Measurements from ENCODE around the gene RAB42. TPM values are rescaled to one million over a fixed set of nuclear protein-coding genes. Genes with fewer than 3 reads are reported as not detected.
"Not testable (repeated sequence)": the region's sequence is repeated elsewhere in the genome, so short reads cannot be mapped to it uniquely, and the experiment has no call there.

The RAB42 gene
- total and polyA plus RNA-seq, 4 experiments from 2014 or later: 0.38 to 1.3 TPM; not detected in 2

DNA sequence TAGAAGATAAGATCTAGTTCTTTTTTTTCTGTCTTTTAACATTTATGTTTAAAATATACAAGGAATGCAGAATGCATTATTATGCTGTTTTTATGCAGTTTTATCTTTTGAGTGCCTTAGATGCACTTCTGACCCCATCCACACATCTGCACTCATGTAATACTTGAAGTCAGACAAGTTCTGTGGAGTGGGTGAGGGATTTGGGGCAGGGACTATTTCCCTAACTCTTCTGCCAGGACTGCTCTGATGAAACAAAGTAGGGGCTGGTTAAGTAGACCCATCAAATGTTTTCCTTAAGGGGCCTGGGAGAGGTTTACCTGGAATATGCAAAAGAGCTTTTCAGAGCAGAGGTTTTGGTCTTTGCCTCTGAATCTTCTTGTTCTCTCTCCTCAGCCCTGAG is 27.8 kb upstream of the RAB42 start:
- ChIA-PET CTCF (ENCODE audit: partially characterized antibody) (interaction anchor here (1.4 kb wide), 1 partner anchor 17 kb away, joined by 3 read pairs; no protein-coding TSS in a partner anchor), POLR2A (ENCODE audit: partially characterized antibody) (interaction anchor here (0.8 to 10.4 kb wide), 2 partner anchors 11 to 16 kb away, joined by 3 to 80 read pairs; partner anchors contain the start of gene TRNAU1AP)
- Histone ChIP-seq H3K9me3 (ENCODE audit: control insufficient read depth in 1 of 2, low read length in 2 of 2) (no peaks in the 10 kb centered on the region), H3K4me1 (ENCODE audit: insufficient read depth, low read length) (no peaks in the 10 kb centered on the region), H3K4me3 (ENCODE audit: low read length in 2 of 2) (no peak overlapping the region), H3K36me3 (ENCODE audit: insufficient read depth, low read length) (peaks cover 59% of the 10 kb centered on the region), H3K27ac (ENCODE audit: low read depth, low read length) (no peak overlapping the region), H3K27me3 (ENCODE audit: insufficient read depth, low read length) (no peaks in the 10 kb centered on the region)
- no peak for DNase-seq
- Mint-ChIP-seq H3K9me3 (no peaks in the 10 kb centered on the region), H3K36me3 (peaks cover 37 to 64% of the 10 kb centered on the region in 2 donors), H3K27ac (peak overlapping the region in 2 of 7 donors; percentile 19 to 59), H3K4me1 (peaks cover 0 to 8% (median under 1%) of the 10 kb centered on the region in 4 donors), H3K27me3 (no peaks in the 10 kb centered on the region), H3K4me3 (no peak overlapping the region)
- intact Hi-C loops (cut with micrococcal nuclease): no loop called here

DNA sequence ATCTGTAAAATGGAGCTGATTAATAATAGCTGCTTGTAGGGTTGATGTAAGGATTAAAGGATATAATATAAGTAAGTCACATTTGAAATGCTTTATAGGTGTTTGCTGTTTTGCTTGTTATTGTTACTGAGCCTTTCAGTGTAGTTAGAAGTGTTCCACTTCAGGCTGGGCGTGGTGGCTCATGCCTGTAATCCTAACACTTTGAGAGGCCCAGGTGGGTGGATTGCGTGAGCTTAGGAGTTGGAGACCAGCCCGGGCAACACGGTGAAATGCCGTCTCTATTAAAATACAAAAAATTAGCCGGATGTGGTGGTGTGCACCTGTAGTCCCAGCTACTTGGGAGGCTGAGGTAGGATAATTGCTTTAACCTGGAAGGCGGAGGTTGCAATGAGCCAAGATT is 27.0 kb upstream of the RAB42 start:
- ChIA-PET POLR2A (ENCODE audit: partially characterized antibody) (interaction anchor here (0.6 to 10.4 kb wide), 2 partner anchors 15 to 210 kb away, joined by 3 to 80 read pairs; no protein-coding TSS in a partner anchor), CTCF (ENCODE audit: partially characterized antibody) (interaction anchor here (1.4 kb wide), 1 partner anchor 17 kb away, joined by 3 read pairs; no protein-coding TSS in a partner anchor)
- Histone ChIP-seq H3K27ac (ENCODE audit: low read depth, low read length) (no peak overlapping the region), H3K27me3 (ENCODE audit: insufficient read depth, low read length) (no peaks in the 10 kb centered on the region), H3K4me1 (ENCODE audit: insufficient read depth, low read length) (no peaks in the 10 kb centered on the region), H3K4me3 (ENCODE audit: low read length in 2 of 2) (no peak overlapping the region), H3K9me3 (ENCODE audit: control insufficient read depth in 1 of 2, low read length in 2 of 2) (no peaks in the 10 kb centered on the region), H3K36me3 (ENCODE audit: insufficient read depth, low read length) (peaks cover 51% of the 10 kb centered on the region)
- Mint-ChIP-seq H3K27me3 (no peaks in the 10 kb centered on the region), H3K36me3 (peaks cover 33 to 57% of the 10 kb centered on the region in 2 donors), H3K4me3 (no peak overlapping the region), H3K27ac (peak overlapping the region in 1 of 7 donors; percentile 36), H3K4me1 (peaks cover 0 to 8% (median under 1%) of the 10 kb centered on the region in 4 donors), H3K9me3 (no peaks in the 10 kb centered on the region)
- DNase-seq: no peak
- intact Hi-C loops (cut with micrococcal nuclease): no loop called here

DNA sequence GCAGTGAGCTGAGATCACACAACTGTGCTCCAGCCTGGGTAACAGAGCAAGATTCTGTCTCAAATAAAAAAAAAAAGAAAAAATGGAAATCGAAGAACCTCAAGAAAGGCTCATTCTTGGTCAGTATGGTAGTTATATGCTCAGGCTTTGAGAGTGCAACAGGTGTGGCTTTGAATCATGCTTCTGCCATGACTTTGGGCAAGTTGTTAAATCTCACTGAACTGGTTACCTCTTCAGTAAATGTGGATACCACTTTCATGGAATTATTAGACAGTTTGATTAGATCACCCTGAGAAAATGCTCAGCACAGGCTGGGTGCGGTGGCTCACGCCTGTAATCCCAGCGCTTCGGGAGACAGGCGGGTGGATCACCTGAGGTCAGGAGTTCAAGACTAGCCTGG is 26.3 kb upstream of the RAB42 start:
- Mint-ChIP-seq H3K36me3 (peaks cover 33 to 55% of the 10 kb centered on the region in 2 donors), H3K9me3 (no peaks in the 10 kb centered on the region), H3K4me3 (no peak overlapping the region), H3K27me3 (no peaks in the 10 kb centered on the region), H3K4me1 (peaks cover 0 to 8% (median under 1%) of the 10 kb centered on the region in 4 donors), H3K27ac (no peak overlapping the region)
- Histone ChIP-seq H3K4me1 (ENCODE audit: insufficient read depth, low read length) (no peaks in the 10 kb centered on the region), H3K9me3 (ENCODE audit: control insufficient read depth in 1 of 2, low read length in 2 of 2) (no peaks in the 10 kb centered on the region), H3K36me3 (ENCODE audit: insufficient read depth, low read length) (peaks cover 45% of the 10 kb centered on the region), H3K27me3 (ENCODE audit: insufficient read depth, low read length) (no peaks in the 10 kb centered on the region), H3K27ac (ENCODE audit: low read depth, low read length) (no peak overlapping the region), H3K4me3 (ENCODE audit: low read length in 2 of 2) (no peak overlapping the region)
- DNase-seq: no peak
- POLR2A ChIA-PET (ENCODE audit: partially characterized antibody): interaction anchor here (0.6 to 10.4 kb wide), 2 partner anchors 15 to 209 kb away, joined by 3 to 80 read pairs; no protein-coding TSS in a partner anchor
- CTCF ChIA-PET (ENCODE audit: partially characterized antibody): interaction anchor here (0.6 kb wide), 1 partner anchor 57 kb away, joined by 3 read pairs; no protein-coding TSS in a partner anchor
- intact Hi-C loops (cut with micrococcal nuclease): no loop called here

DNA sequence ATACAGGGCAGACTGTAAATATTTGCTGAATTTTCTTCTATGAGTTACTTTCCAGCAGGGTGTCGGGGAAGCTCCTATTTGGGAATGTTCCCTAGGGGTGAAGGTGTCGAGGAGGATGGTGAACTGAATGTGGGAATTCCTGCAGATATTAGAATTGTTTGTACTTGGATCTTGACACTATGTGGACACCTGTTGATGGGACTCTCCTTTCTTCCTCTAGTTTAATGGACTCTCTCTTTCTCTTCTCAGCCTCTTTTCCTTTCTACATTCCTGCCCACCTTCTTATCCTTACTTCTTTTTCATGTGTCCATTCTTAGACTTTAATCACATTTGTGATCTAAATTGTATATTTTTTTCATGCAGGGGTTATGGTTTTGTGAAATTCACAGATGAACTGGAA is 25.1 kb upstream of the RAB42 start:
- H3K27ac Mint-ChIP-seq: no peak overlapping the region
- no peak overlapping the region for H3K27ac ChIP-seq (ENCODE audit: low read depth, low read length)
- ChIA-PET POLR2A (ENCODE audit: partially characterized antibody) (interaction anchor here (0.6 to 10.4 kb wide), 3 partner anchors 13 to 478 kb away, joined by 3 to 80 read pairs (median 3); no protein-coding TSS in a partner anchor), CTCF (ENCODE audit: partially characterized antibody) (no interaction called here)
- H3K9me3 ChIP-seq (ENCODE audit: control insufficient read depth in 1 of 2, low read length in 2 of 2): no peaks in the 10 kb centered on the region
- H3K27me3 ChIP-seq (ENCODE audit: insufficient read depth, low read length): no peaks in the 10 kb centered on the region
- no peak overlapping the region for H3K4me3 ChIP-seq (ENCODE audit: low read length in 2 of 2)
- intact Hi-C loops (cut with micrococcal nuclease): no loop called here
- H3K4me3 Mint-ChIP-seq: no peak overlapping the region
- no peaks in the 10 kb centered on the region for H3K9me3 Mint-ChIP-seq
- DNase-seq: no peak
- peaks cover 0 to 2% (median 0%) of the 10 kb centered on the region in 4 donors for H3K4me1 Mint-ChIP-seq
- H3K36me3 Mint-ChIP-seq: peaks cover 33 to 54% of the 10 kb centered on the region in 2 donors
- no peaks in the 10 kb centered on the region for H3K27me3 Mint-ChIP-seq
- no peaks in the 10 kb centered on the region for H3K4me1 ChIP-seq (ENCODE audit: insufficient read depth, low read length)
- peaks cover 40% of the 10 kb centered on the region for H3K36me3 ChIP-seq (ENCODE audit: insufficient read depth, low read length)

DNA sequence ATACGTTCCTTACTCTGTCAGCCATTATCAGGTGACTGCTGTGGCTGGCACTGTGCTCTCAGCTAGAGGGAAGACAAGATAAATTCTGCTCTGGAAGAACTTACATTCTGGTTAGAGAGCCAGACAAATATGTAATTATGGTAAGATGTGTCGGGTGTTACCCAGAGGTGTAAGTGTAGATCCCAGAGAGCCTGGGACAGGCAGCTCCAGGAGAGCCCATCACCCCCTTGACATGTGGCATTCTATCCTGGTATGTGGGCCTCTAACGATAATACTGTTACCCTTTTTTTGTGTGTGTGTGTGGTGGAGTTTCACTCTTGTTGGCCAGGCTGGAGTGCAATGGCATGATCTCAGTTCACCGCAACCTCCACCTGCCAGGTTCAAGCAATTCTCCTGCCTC is 20.2 kb upstream of the RAB42 start:
- Histone ChIP-seq H3K27ac (ENCODE audit: low read depth, low read length) (no peak overlapping the region), H3K4me3 (ENCODE audit: low read length in 2 of 2) (no peak overlapping the region), H3K27me3 (ENCODE audit: insufficient read depth, low read length) (no peaks in the 10 kb centered on the region), H3K9me3 (ENCODE audit: control insufficient read depth in 1 of 2, low read length in 2 of 2) (no peaks in the 10 kb centered on the region), H3K36me3 (ENCODE audit: insufficient read depth, low read length) (peaks cover 29% of the 10 kb centered on the region), H3K4me1 (ENCODE audit: insufficient read depth, low read length) (no peaks in the 10 kb centered on the region)
- Mint-ChIP-seq H3K9me3 (no peaks in the 10 kb centered on the region), H3K27ac (peak overlapping the region in 1 of 7 donors; percentile 18), H3K27me3 (no peaks in the 10 kb centered on the region), H3K4me3 (no peak overlapping the region), H3K4me1 (peaks cover 0 to 2% (median 0%) of the 10 kb centered on the region in 4 donors), H3K36me3 (peaks cover 34 to 49% of the 10 kb centered on the region in 2 donors)
- CTCF ChIA-PET (ENCODE audit: partially characterized antibody): no interaction called here
- no peak for DNase-seq
- POLR2A ChIA-PET (ENCODE audit: partially characterized antibody): interaction anchor here (1.9 to 4.9 kb wide), 2 partner anchors 9 to 19 kb away, joined by 11 to 44 read pairs; partner anchors contain the start of gene TRNAU1AP
- intact Hi-C loops (cut with micrococcal nuclease): no loop called here

DNA sequence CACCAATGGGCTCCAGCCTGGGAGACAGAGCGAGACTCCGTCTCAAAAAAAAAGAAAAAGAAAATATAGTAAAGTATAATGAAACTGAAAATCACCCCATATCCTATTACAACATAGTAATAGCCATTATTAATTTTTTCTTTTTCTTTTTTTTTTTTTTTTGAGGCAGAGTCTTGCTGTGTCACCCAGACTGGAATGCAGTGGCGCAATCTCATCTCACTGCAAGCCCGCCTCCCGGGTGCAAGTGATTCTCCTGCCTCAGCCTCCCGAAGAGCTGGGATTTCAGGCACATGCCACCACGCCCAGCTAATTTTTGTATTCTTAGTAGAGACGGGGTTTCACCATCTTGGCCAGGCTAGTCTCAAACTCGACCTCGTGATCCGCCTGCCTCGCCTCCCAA is 19.2 kb upstream of the RAB42 start:
- peaks cover 31% of the 10 kb centered on the region for H3K36me3 ChIP-seq (ENCODE audit: insufficient read depth, low read length)
- DNase-seq; H3K9me3 ChIP-seq (ENCODE audit: control insufficient read depth in 1 of 2, low read length in 2 of 2); H3K27me3 ChIP-seq (ENCODE audit: insufficient read depth, low read length); intact Hi-C loops (cut with micrococcal nuclease); H3K27ac Mint-ChIP-seq; CTCF ChIA-PET (ENCODE audit: partially characterized antibody); H3K27ac ChIP-seq (ENCODE audit: low read depth, low read length); H3K4me3 Mint-ChIP-seq; H3K4me1 ChIP-seq (ENCODE audit: insufficient read depth, low read length); H3K27me3 Mint-ChIP-seq; H3K4me1 Mint-ChIP-seq; H3K9me3 Mint-ChIP-seq; H3K4me3 ChIP-seq (ENCODE audit: low read length in 2 of 2): not testable (repeated sequence)
- POLR2A ChIA-PET (ENCODE audit: partially characterized antibody): interaction anchor here (4.9 kb wide), 1 partner anchor 8 kb away, joined by 44 read pairs; no protein-coding TSS in a partner anchor
- peaks cover 37 to 49% of the 10 kb centered on the region in 2 donors for H3K36me3 Mint-ChIP-seq

DNA sequence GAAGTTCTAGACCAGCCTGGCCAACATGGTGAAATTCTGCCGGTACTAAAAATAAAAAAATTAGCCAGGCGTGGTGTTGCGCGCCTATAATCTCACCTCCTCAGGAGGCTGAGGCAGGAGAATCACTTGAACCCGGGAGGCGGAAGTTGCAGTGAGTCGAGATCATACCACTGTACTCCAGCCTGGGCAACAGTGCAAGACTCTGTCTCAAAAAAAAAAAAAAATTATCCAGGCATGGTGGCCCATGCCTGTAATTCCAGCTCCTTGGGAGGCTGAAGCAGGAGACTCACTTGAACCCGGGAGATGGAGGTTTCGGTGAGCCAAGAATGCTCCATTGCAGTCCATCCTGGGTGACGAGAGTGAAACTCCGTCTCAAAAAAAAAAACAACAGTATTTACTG is 18.5 kb upstream of the RAB42 start:
- CTCF ChIA-PET (ENCODE audit: partially characterized antibody): no interaction called here
- H3K9me3 Mint-ChIP-seq: no peaks in the 10 kb centered on the region

More for the DNA sequence above, 18.5 kb upstream of the RAB42 start:
- intact Hi-C loops (cut with micrococcal nuclease): no loop called here
- Mint-ChIP-seq H3K36me3 (peaks cover 37 to 49% of the 10 kb centered on the region in 2 donors), H3K4me1 (peaks cover 2 to 12% (median 9%) of the 10 kb centered on the region in 4 donors), H3K27me3 (no peaks in the 10 kb centered on the region), H3K27ac (no peak overlapping the region), H3K4me3 (no peak overlapping the region)
- no peak overlapping the region for H3K27ac ChIP-seq (ENCODE audit: low read depth, low read length)
- POLR2A ChIA-PET (ENCODE audit: partially characterized antibody): interaction anchor here (4.9 kb wide), 1 partner anchor 7 kb away, joined by 44 read pairs; no protein-coding TSS in a partner anchor
- no peaks in the 10 kb centered on the region for H3K9me3 ChIP-seq (ENCODE audit: control insufficient read depth in 1 of 2, low read length in 2 of 2)
- DNase-seq: no peak
- no peaks in the 10 kb centered on the region for H3K27me3 ChIP-seq (ENCODE audit: insufficient read depth, low read length)
- H3K4me1 ChIP-seq (ENCODE audit: insufficient read depth, low read length): peaks cover 7% of the 10 kb centered on the region
- H3K4me3 ChIP-seq (ENCODE audit: low read length in 2 of 2): no peak overlapping the region
- peaks cover 32% of the 10 kb centered on the region for H3K36me3 ChIP-seq (ENCODE audit: insufficient read depth, low read length)
